ENCODE data around the gene PACC1. TPM values are rescaled to one million over a fixed set of nuclear protein-coding genes. Genes with fewer than 3 reads are reported as not detected.

The PACC1 gene
- total RNA-seq, 4 donors from 2014 or later = 2.2 to 5.0 (median 3.7) TPM

- TF ChIP-seq CTCF (IDR thresholded peaks at IDR 0.05) (no peak), POLR2AphosphoS5 (IDR thresholded peaks at IDR 0.05) (no peak), EP300 (IDR thresholded peaks at IDR 0.05) (no peak), POLR2A (IDR thresholded peaks at IDR 0.05; ENCODE audit: low read depth) (no peak)
- Histone ChIP-seq H3K9me3 (peaks cover 0 to 4% (median 0%) of the 10 kb centered on the region in 4 donors), H3K27ac (replicated peaks in 1 of 4) (no peak overlapping the region), H3K4me3 (no peak overlapping the region), H3K4me1 (peaks cover 16 to 36% (median 29%) of the 10 kb centered on the region in 4 donors), H3K36me3 (no peaks in the 10 kb centered on the region), H3K27me3 (no peaks in the 10 kb centered on the region)
- whole genome bisulfite sequencing = 97% methylated on average over 2 of the region's 2 CpGs
- no peak for DNase-seq (ENCODE audit: extremely low spot score)
- intact Hi-C loops (cut with DNase I) = no loop called here
Measured at GRCh38 chr1:212315184-212315583, 99.5 kb downstream of the PACC1 start.

Small RNA genes within 50 kb of the gene (small RNA-seq; reads per million reads assigned to genes)
- 0 reads per million in 3 donors for gene SNORA16B

Other genes with a start within 250 kb of the PACC1 start
- 10 to 100 TPM; 57.0 to 63.5 (median 58.9) TPM for gene PPP2R5A, start 129.5 kb downstream of the PACC1 start, total RNA-seq
- 10 to 100 TPM; 67.9 to 99.3 (median 91.7) TPM for gene NENF, start 18.0 kb upstream of the PACC1 start, total RNA-seq
- gene ATF3, start 193.9 kb upstream of the PACC1 start, total RNA-seq = 10 to 100 TPM in 1 of 4 donors, 1 to 10 TPM in 3; 2.9 to 29.7 (median 3.7) TPM